Thyroid gland (tissue), 4 donors: ENCODE measurements around the gene IRX4. TPM values are rescaled to one million over a fixed set of nuclear protein-coding genes. Genes with fewer than 3 reads are reported as not detected.

Source experiments
- DNase-seq, 2 donors: peaks; one replicate each; pipeline ENCODE4 v3.0.0-alpha.2; 2019
- H3K27ac ChIP-seq, 3 donors: fragments of 200-600 bp; sonication (generic); 1 replicate in 2 of 3; 2 replicates in 1 of 3; pipeline ENCODE4 v1.5.1; 2016 to 2019; ENCODE audit warnings: mild to moderate bottlenecking in 1 of 3, moderate library complexity in 1 of 3
- H3K27me3 ChIP-seq: fragments of 200-600 bp; sonication (generic); one replicate; pipeline ENCODE4 v1.5.1; 2019
- H3K36me3 ChIP-seq, 2 donors: fragments of 200-600 bp; sonication (generic); one replicate each; pipeline ENCODE4 v1.5.1; 2016 to 2019
- H3K4me1 ChIP-seq, 2 donors: fragments of 200-600 bp; sonication (generic); one replicate each; pipeline ENCODE4 v1.5.1; 2017 to 2019
- H3K4me3 ChIP-seq, 3 donors: fragments of 200-600 bp; sonication (generic); replicated peaks in 1 of 3; 1 replicate in 2 of 3; 2 replicates in 1 of 3; pipeline ENCODE4 v1.5.1; 2016; ENCODE audit warnings: mild to moderate bottlenecking in 1 of 3
- H3K9me3 ChIP-seq: fragments of 200-600 bp; sonication (generic); one replicate; pipeline ENCODE4 v1.5.1; 2017
- CTCF ChIP-seq, 6 experiments: fragments of 200-600 bp in 3 of 6; fragments of 450-650 bp in 3 of 6; sonication (generic) in 3 of 6; IDR thresholded peaks; one replicate each; pipeline ENCODE4 v1.5.1; 2016 to 2019; ENCODE audit warnings: antibody characterized with exemption in 6 of 6, mild to moderate bottlenecking in 2 of 6, inconsistent platforms in 1 of 6, moderate library complexity in 1 of 6
- POLR2A ChIP-seq, 2 donors: fragments of 450-650 bp; IDR thresholded peaks; one replicate each; pipeline ENCODE4 v1.6.1; 2017; ENCODE audit warnings: antibody characterized with exemption in 2 of 2, mild to moderate bottlenecking in 2 of 2, moderate library complexity in 1 of 2
- WGBS, 2 donors: methylation state at CpG; one replicate each; pipeline ENCODE4 v1.1.5; 2017; 5-methylcytosine and 5-hydroxymethylcytosine counted together
- intact Hi-C: fragments of 100-400 bp; cut with DNase I; formaldehyde crosslinking; loops from one replicate; pipeline ENCODE4 v1.15.1; 2023
- total RNA-seq, 4 donors: library from RNA; depleted of rRNA; stranded (reverse); fragments of >200 nt; gene quantifications; one replicate each; pipeline ENCODE4 v1.2.3, GENCODE V29; 2016

IRX4 gene
- total RNA-seq, 4 donors from 2014 or later = not detected

GRCh38 chr5:1875843-1876659, 6.7 kb downstream of the IRX4 start:
- TF ChIP-seq CTCF (IDR thresholded peaks at IDR 0.05) (no peak), POLR2A (IDR thresholded peaks at IDR 0.05) (no peak)
- H3K9me3 ChIP-seq = no peaks in the 10 kb centered on the region
- H3K4me1 ChIP-seq = peaks cover 17 to 21% of the 10 kb centered on the region in 2 donors
- intact Hi-C loops = no loop called here
- no peak overlapping the region for H3K4me3 ChIP-seq
- peaks cover 33% of the 10 kb centered on the region for H3K27me3 ChIP-seq
- no peak for DNase-seq
- 2 to 3% methylated on average over 23 to 31 of the region's 61 CpGs for WGBS, 2 donors
- H3K36me3 ChIP-seq = no peaks in the 10 kb centered on the region
- H3K27ac ChIP-seq = no peak overlapping the region

GRCh38 chr5:1875281-1875842, 7.4 kb downstream of the IRX4 start:
- no peak overlapping the region for H3K27ac ChIP-seq
- peaks cover 33% of the 10 kb centered on the region for H3K27me3 ChIP-seq
- DNase-seq = no peak
- no peak overlapping the region for H3K4me3 ChIP-seq
- no peaks in the 10 kb centered on the region for H3K9me3 ChIP-seq
- no peak for TF ChIP-seq CTCF (IDR thresholded peaks at IDR 0.05)
- TF ChIP-seq POLR2A (IDR thresholded peaks at IDR 0.05) = no peak
- no peaks in the 10 kb centered on the region for H3K36me3 ChIP-seq
- intact Hi-C loops = no loop called here
- 1 to 4% methylated on average over 21 to 27 of the region's 36 CpGs for WGBS, 2 donors
- H3K4me1 ChIP-seq = peaks cover 17 to 21% of the 10 kb centered on the region in 2 donors

- no peak for DNase-seq
- TF ChIP-seq CTCF (IDR thresholded peaks at IDR 0.05) = no peak
- 1 to 3% methylated on average over 27 to 33 of the region's 36 CpGs for WGBS, 2 donors
- Histone ChIP-seq H3K9me3 (no peaks in the 10 kb centered on the region), H3K4me1 (peaks cover 17 to 21% of the 10 kb centered on the region in 2 donors), H3K27ac (no peak overlapping the region), H3K4me3 (no peak overlapping the region), H3K27me3 (peaks cover 33% of the 10 kb centered on the region), H3K36me3 (no peaks in the 10 kb centered on the region)
- intact Hi-C loops = no loop called here
These were observed 7.9 kb downstream of the IRX4 start for GRCh38 chr5:1874771-1875220.

GRCh38 chr5:1874348-1874747, 8.4 kb downstream of the IRX4 start:
- 4% methylated on average over 10 of the region's 10 CpGs for WGBS, 2 donors
- no peak overlapping the region for H3K4me3 ChIP-seq
- H3K36me3 ChIP-seq = no peaks in the 10 kb centered on the region
- peaks cover 33% of the 10 kb centered on the region for H3K27me3 ChIP-seq
- intact Hi-C loops = no loop called here
- H3K4me1 ChIP-seq = peaks cover 17 to 21% of the 10 kb centered on the region in 2 donors
- no peak for DNase-seq
- no peak overlapping the region for H3K27ac ChIP-seq
- TF ChIP-seq CTCF (IDR thresholded peaks at IDR 0.05) (no peak), POLR2A (IDR thresholded peaks at IDR 0.05) (no peak)
- no peaks in the 10 kb centered on the region for H3K9me3 ChIP-seq
